ENCODE measurements around the gene TTC28.
"Not testable (repeated sequence)": the region's sequence is repeated elsewhere in the genome, so short reads cannot be mapped to it uniquely, and the experiment has no call there.

Gene TTC28

DNA sequence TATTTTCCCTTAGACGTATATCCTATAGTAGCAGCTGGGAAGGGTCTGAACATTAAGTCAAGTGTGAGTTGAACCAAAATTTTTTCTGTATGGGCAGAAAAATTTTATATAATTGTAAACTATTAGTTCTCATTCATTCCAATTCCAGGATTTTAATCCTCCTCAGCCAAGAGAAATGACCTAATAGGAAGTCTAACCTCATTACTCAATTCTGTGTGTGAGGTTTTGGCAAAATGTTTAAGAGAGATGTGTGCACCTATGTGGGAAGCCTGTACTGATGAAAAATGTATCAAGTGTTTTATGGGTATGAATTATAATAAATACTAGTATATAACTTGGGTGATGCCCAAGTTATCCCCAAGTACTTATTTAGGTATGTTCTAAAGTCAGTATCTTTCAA lies 449.0 kb downstream of the TTC28 start:
- H3K4me3 ChIP-seq (ENCODE audit: low read depth in 1 of 2, low read length in 2 of 2) = no peak overlapping the region
- peaks cover 16% of the 10 kb centered on the region for H3K4me1 ChIP-seq (ENCODE audit: insufficient read depth, low read length)
- no peak overlapping the region for H3K27ac ChIP-seq (ENCODE audit: low read depth, low read length)
- no peaks in the 10 kb centered on the region for H3K36me3 ChIP-seq (ENCODE audit: insufficient read depth, low read length)
- H3K9ac ChIP-seq (ENCODE audit: low read length) = no peak overlapping the region
- H3K27me3 ChIP-seq (ENCODE audit: control insufficient read depth in 1 of 2, insufficient read depth in 2 of 2, low read length in 2 of 2) = no peaks in the 10 kb centered on the region
- H3K9me3 ChIP-seq (ENCODE audit: low read length) = no peaks in the 10 kb centered on the region

DNA sequence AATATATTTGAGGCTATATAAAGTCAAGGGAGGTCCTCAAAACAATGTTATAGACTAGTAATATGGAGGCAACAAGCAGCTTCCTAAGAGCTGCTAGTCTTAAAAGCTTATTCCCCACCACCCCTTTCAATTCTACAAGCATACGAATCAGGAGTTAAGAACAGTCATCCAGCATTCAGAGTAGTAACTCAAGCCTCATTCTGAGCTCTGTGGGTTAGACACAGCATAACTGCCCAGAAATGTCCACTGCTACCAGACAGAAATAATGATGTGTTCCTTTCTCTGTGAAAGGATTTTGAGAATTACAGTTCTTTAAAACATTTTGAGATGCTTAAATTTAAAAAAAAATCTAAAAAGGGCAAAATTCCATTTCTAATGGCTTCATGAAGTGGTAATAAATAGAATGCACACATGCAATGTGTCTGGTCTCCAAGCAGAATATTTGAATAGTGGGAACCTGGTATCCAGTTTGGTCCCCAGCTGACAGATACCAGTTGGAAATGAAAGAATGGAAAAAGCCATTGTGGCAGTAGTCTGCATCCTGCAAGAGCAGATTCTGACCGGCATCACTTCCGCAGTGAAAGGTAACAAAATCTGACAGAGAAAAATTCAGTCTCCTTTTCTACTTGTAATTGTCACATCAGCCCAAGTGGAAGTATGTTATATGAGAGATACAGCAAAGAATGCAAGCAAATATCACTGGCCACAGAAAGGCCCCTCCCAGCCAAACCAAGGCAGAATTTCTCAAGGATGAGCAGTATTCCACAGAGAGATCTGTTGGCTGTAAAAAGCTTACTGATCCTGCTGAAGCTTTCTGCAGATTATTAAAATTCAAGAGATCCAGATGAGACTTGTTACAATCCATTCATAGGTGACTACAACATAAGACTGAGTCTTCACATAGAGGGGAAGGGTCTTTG lies 449.8 kb downstream of the TTC28 start:
- Histone ChIP-seq H3K36me3 (ENCODE audit: insufficient read depth, low read length) (no peaks in the 10 kb centered on the region), H3K27me3 (ENCODE audit: control insufficient read depth in 1 of 2, insufficient read depth in 2 of 2, low read length in 2 of 2) (no peaks in the 10 kb centered on the region), H3K4me3 (ENCODE audit: low read depth in 1 of 2, low read length in 2 of 2) (no peak overlapping the region), H3K9me3 (ENCODE audit: low read length) (no peaks in the 10 kb centered on the region), H3K9ac (ENCODE audit: low read length) (no peak overlapping the region), H3K27ac (ENCODE audit: low read depth, low read length) (no peak overlapping the region), H3K4me1 (ENCODE audit: insufficient read depth, low read length) (peaks cover 16% of the 10 kb centered on the region)

DNA sequence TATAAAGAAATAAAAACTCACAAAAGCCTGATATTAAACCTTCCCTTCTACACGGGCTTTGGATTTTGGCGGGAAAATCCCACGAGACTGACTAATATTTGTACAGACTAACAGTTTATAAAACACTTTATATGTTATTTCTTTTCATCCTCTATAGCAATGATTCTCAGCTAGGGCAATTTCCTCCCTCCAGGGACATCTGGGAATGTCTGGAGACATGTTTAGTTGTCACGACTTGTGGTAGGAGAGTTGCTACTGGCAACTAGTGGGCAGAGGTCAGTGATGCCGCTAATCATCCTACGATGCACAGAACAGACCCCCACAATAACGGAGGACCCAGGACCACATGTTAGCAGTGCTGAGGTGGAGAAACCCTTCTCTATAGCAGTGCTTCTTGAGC lies 455.8 kb downstream of the TTC28 start:
- H3K4me1 ChIP-seq (ENCODE audit: insufficient read depth, low read length) = peaks cover 11% of the 10 kb centered on the region
- H3K27me3 ChIP-seq (ENCODE audit: control insufficient read depth in 1 of 2, insufficient read depth in 2 of 2, low read length in 2 of 2) = no peaks in the 10 kb centered on the region
- no peaks in the 10 kb centered on the region for H3K36me3 ChIP-seq (ENCODE audit: insufficient read depth, low read length)
- H3K9ac ChIP-seq (ENCODE audit: low read length) = no peak overlapping the region
- no peaks in the 10 kb centered on the region for H3K9me3 ChIP-seq (ENCODE audit: low read length)
- H3K4me3 ChIP-seq (ENCODE audit: low read depth in 1 of 2, low read length in 2 of 2) = no peak overlapping the region
- H3K27ac ChIP-seq (ENCODE audit: low read depth, low read length) = no peak overlapping the region

DNA sequence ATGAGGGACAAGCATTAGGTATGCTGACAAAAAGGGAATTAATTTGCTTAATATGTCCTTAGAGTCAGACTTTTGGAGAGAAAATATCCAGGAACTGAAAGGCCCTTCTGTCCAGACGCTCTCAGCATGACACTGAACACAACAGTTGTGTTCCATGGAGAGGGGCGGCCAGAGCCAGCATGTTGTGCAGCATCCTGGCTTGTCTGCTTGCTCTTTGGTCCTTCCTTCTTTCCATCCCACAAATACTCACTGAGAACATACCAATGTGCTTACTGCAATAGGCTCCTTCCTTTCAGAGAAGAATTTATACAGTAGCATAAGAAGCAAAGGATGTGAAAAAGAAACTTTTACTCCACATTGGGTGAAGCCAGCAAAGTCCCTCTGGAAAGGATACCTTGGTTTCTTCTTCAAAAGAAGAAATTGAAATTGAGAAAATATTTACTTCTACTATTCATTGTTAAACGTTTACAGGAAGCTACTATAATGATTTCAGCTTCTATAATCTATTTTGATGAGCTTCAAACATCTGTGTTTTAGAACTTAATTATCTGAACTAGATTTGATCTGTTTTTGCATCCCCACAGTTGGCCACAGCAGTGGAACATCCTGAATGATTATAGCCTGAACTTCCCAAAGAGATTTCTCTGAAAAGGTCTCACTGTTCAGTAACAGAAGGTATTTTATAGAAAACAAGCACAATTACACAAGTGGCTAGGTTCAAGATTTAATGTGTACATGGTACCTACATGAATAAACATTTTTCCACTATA lies 456.5 kb downstream of the TTC28 start:
- Histone ChIP-seq H3K27me3 (ENCODE audit: control insufficient read depth in 1 of 2, insufficient read depth in 2 of 2, low read length in 2 of 2) (no peaks in the 10 kb centered on the region), H3K9me3 (ENCODE audit: low read length) (no peaks in the 10 kb centered on the region), H3K4me1 (ENCODE audit: insufficient read depth, low read length) (peaks cover 11% of the 10 kb centered on the region), H3K36me3 (ENCODE audit: insufficient read depth, low read length) (no peaks in the 10 kb centered on the region), H3K27ac (ENCODE audit: low read depth, low read length) (no peak overlapping the region), H3K4me3 (ENCODE audit: low read depth in 1 of 2, low read length in 2 of 2) (no peak overlapping the region), H3K9ac (ENCODE audit: low read length) (no peak overlapping the region)

DNA sequence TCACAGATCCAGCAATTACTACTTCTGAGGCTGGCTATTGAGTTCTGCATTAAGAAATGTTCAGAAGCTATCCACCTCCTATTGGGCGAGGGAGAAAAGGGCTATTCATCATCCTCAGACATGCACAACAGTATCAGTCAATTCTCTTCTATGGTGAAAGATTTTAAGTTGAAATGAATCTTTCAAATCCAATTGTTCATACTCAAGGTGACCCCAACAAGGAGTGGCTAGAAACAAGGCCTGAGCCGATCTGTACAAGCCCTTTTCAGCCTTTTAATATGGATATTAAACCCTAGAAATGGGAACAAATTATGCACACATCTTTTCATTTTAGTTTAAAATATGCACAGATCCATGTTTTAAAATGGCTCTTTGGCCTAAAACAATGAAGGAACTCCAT lies 457.1 kb downstream of the TTC28 start:
- no peaks in the 10 kb centered on the region for H3K27me3 ChIP-seq (ENCODE audit: control insufficient read depth in 1 of 2, insufficient read depth in 2 of 2, low read length in 2 of 2)
- no peaks in the 10 kb centered on the region for H3K9me3 ChIP-seq (ENCODE audit: low read length)
- no peak overlapping the region for H3K9ac ChIP-seq (ENCODE audit: low read length)
- H3K4me1 ChIP-seq (ENCODE audit: insufficient read depth, low read length) = peaks cover 11% of the 10 kb centered on the region
- H3K27ac ChIP-seq (ENCODE audit: low read depth, low read length) = no peak overlapping the region
- H3K4me3 ChIP-seq (ENCODE audit: low read depth in 1 of 2, low read length in 2 of 2) = no peak overlapping the region
- H3K36me3 ChIP-seq (ENCODE audit: insufficient read depth, low read length) = no peaks in the 10 kb centered on the region

DNA sequence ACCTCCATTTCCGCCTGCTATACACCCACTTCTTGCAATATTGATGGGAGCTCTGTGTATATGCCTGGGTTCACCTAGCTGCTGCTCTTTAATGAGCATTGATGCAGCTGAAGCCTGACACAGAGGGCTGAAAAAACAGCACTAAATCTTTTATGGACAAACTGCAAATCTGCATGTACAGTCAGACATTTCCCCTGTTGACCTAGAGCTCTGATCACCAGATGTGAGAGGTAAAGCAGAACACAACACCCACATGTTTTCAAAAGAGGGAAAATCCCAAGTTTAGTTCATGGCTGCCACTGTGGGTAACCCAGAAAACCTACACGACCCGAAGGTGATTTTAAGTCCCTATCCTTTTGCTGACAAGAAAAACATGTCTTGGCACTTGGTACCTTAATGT lies 457.6 kb downstream of the TTC28 start:
- H3K9ac ChIP-seq (ENCODE audit: low read length) = no peak overlapping the region
- no peaks in the 10 kb centered on the region for H3K9me3 ChIP-seq (ENCODE audit: low read length)
- no peaks in the 10 kb centered on the region for H3K36me3 ChIP-seq (ENCODE audit: insufficient read depth, low read length)
- H3K27ac ChIP-seq (ENCODE audit: low read depth, low read length) = no peak overlapping the region
- H3K27me3 ChIP-seq (ENCODE audit: control insufficient read depth in 1 of 2, insufficient read depth in 2 of 2, low read length in 2 of 2) = no peaks in the 10 kb centered on the region
- no peak overlapping the region for H3K4me3 ChIP-seq (ENCODE audit: low read depth in 1 of 2, low read length in 2 of 2)
- H3K4me1 ChIP-seq (ENCODE audit: insufficient read depth, low read length) = peaks cover 11% of the 10 kb centered on the region

DNA sequence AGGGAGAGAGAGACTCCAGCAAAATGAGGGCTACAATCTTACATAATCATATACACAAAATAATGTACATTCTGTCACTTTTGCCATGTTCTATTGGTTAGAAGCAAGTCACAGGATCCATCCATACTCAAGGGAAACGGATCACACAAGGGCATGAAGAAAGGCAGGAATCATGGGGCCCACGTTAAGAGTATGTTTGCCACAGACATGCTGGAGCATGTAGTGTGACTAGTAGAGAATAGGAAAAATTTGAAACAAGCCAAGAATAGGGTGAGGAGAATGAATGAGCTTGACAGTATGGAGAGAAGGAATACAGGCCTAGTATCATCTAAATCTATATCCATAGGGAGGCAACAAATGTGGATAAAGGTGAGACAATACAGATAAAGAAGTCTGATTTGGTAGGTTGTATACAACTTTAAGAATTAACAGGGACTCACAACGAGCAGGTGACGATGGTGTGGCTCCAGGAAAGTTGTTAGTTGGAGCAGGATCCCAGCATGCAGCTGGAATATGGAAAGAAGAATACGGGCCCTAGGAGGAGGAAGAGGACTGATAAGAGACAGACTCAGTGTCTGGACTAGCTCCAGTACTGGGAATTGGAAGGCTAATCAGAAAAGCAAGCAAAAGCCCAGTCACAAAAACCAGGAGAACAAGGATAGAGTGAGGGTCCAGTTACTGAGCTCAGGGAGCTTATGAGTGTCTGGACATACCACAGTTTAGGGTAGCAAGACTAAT lies 458.8 kb downstream of the TTC28 start:
- H3K27ac ChIP-seq (ENCODE audit: low read depth, low read length) = no peak overlapping the region
- no peaks in the 10 kb centered on the region for H3K27me3 ChIP-seq (ENCODE audit: control insufficient read depth in 1 of 2, insufficient read depth in 2 of 2, low read length in 2 of 2)
- H3K9me3 ChIP-seq (ENCODE audit: low read length) = no peaks in the 10 kb centered on the region
- H3K4me1 ChIP-seq (ENCODE audit: insufficient read depth, low read length) = peaks cover 11% of the 10 kb centered on the region
- H3K9ac ChIP-seq (ENCODE audit: low read length) = no peak overlapping the region
- H3K4me3 ChIP-seq (ENCODE audit: low read depth in 1 of 2, low read length in 2 of 2) = no peak overlapping the region
- no peaks in the 10 kb centered on the region for H3K36me3 ChIP-seq (ENCODE audit: insufficient read depth, low read length)

DNA sequence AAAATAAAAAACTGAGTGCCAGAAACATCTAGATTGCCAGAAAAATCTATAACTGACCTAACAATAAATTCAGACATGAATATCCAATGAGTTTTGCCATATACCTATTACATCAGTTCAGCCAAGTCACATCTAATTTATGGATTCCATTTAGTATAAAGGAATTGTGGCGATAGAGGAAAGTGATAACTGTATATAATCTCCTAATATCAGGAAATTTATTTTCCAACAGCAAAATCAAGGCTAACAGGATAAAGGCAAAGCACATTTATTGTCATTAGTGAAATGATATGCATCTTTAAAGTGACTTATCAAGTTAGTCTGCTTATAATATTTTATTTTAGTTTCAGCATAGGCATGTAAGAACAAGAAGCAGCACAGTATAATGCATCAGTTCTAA lies 462.4 kb downstream of the TTC28 start:
- no peaks in the 10 kb centered on the region for H3K9me3 ChIP-seq (ENCODE audit: low read length)
- H3K27ac ChIP-seq (ENCODE audit: low read depth, low read length) = no peak overlapping the region
- peaks cover 5% of the 10 kb centered on the region for H3K4me1 ChIP-seq (ENCODE audit: insufficient read depth, low read length)
- H3K36me3 ChIP-seq (ENCODE audit: insufficient read depth, low read length) = no peaks in the 10 kb centered on the region
- H3K9ac ChIP-seq (ENCODE audit: low read length) = no peak overlapping the region
- H3K27me3 ChIP-seq (ENCODE audit: control insufficient read depth in 1 of 2, insufficient read depth in 2 of 2, low read length in 2 of 2) = no peaks in the 10 kb centered on the region
- no peak overlapping the region for H3K4me3 ChIP-seq (ENCODE audit: low read depth in 1 of 2, low read length in 2 of 2)

DNA sequence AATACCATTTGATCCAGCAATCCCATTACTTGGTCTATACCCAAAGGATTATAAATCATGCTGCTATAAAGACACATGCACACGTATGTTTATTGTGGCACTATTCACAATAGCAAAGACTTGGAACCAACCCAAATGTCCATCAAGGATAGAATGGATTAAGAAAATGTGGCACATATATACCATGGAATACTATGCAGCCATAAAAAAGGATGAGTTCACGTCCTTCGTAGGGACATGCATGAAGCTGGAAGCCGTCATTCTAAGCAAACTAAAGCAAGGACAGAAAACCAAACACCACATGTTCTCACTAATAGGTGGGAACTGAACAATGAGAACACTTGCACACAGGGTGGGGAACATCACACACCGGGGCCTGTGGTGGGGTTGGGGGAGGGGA lies 464.9 kb downstream of the TTC28 start:
- H3K9me3 ChIP-seq (ENCODE audit: low read length); H3K4me1 ChIP-seq (ENCODE audit: insufficient read depth, low read length): not testable (repeated sequence)

DNA sequence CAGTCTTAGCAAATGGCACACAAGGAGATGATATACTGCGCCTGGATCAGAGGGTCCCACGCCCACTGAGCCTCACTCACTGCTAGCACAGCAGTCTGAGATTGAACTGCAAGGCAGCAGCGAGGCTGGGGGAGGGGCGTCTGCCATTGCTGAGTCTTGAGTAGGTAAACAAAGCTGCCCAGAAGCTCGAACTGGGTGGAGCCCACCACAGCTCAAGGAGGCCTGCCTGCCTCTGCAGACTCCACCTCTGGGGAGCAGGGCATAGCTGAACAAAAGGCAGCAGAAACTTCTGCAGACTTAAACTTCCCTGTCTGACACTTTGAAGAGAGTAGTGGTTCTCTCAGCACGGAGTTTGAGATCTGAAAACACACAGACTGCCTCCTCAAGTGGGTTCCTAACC lies 470.2 kb downstream of the TTC28 start:
- H3K36me3 ChIP-seq (ENCODE audit: insufficient read depth, low read length); H3K4me3 ChIP-seq (ENCODE audit: low read depth in 1 of 2, low read length in 2 of 2); H3K4me1 ChIP-seq (ENCODE audit: insufficient read depth, low read length); H3K9me3 ChIP-seq (ENCODE audit: low read length); H3K27ac ChIP-seq (ENCODE audit: low read depth, low read length); H3K9ac ChIP-seq (ENCODE audit: low read length); H3K27me3 ChIP-seq (ENCODE audit: control insufficient read depth in 1 of 2, insufficient read depth in 2 of 2, low read length in 2 of 2): not testable (repeated sequence)

More for the DNA sequence above, 464.9 kb downstream of the TTC28 start:
- not testable (repeated sequence) for H3K36me3 ChIP-seq (ENCODE audit: insufficient read depth, low read length); H3K27me3 ChIP-seq (ENCODE audit: control insufficient read depth in 1 of 2, insufficient read depth in 2 of 2, low read length in 2 of 2); H3K9ac ChIP-seq (ENCODE audit: low read length); H3K27ac ChIP-seq (ENCODE audit: low read depth, low read length); H3K4me3 ChIP-seq (ENCODE audit: low read depth in 1 of 2, low read length in 2 of 2)

DNA sequence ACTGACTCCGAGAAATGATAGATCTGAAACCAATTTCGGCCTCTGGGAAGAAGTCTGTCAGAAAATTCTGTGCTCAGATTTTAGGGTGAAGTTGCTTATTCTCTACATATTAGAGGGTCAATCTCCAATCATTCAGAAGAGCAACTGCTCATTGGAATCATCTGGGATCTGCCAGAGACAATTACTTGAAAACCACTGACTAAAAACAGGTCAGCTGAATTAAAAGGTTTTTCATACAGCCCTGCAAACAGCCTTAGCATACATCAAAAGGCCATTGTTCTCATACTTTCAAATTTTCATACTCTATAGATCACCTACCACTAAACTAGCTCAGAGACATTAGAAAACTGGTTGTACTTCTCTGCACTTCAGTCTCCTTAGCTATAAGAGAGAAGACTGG lies 470.9 kb downstream of the TTC28 start:
- H3K27ac ChIP-seq (ENCODE audit: low read depth, low read length) = no peak overlapping the region
- peaks cover 7% of the 10 kb centered on the region for H3K4me1 ChIP-seq (ENCODE audit: insufficient read depth, low read length)
- no peaks in the 10 kb centered on the region for H3K27me3 ChIP-seq (ENCODE audit: control insufficient read depth in 1 of 2, insufficient read depth in 2 of 2, low read length in 2 of 2)
- no peaks in the 10 kb centered on the region for H3K9me3 ChIP-seq (ENCODE audit: low read length)
- H3K9ac ChIP-seq (ENCODE audit: low read length) = no peak overlapping the region
- H3K4me3 ChIP-seq (ENCODE audit: low read depth in 1 of 2, low read length in 2 of 2) = no peak overlapping the region
- H3K36me3 ChIP-seq (ENCODE audit: insufficient read depth, low read length) = no peaks in the 10 kb centered on the region

All from muscle layer of colon (tissue), 2 donors.